H1 (cell line): ENCODE results near the gene ENDOV. TPM values are rescaled to one million over a fixed set of nuclear protein-coding genes. Genes with fewer than 3 reads are reported as not detected.

ENCODE experiments used
- CTCF ChIA-PET: fragments of 300-600 bp; sonication (Branson Sonifier 250); formaldehyde crosslinking; loops from one replicate; lab custom pipeline; 2021; ENCODE audit not compliant: partially characterized antibody; lab: Charles Lee
- POLR2A ChIA-PET: fragments of 300-600 bp; sonication (Branson Sonifier 250); formaldehyde crosslinking; loops from one replicate; lab custom pipeline; 2021; ENCODE audit warnings: inconsistent platforms; ENCODE audit not compliant: partially characterized antibody; lab: Charles Lee
- DNase-seq, 2 experiments: peaks; one replicate each; pipeline versions ENCODE4 v3.0.0 to v3.0.0-alpha.2; 2010 to 2022; ENCODE audit warnings: low spot score in 2 of 2, low read depth in 1 of 2, mixed read lengths in 1 of 2
- FAIRE-seq: peaks from 2 replicates; lab custom pipeline; 2011; peaks lifted over from hg19 to GRCh38; lab: Jason Lieb, UNC
- H2AFZ ChIP-seq: 2 replicates; pipeline ENCODE4 v1.8.1; 2012; ENCODE audit warnings: low read length, inconsistent platforms
- H2AK5ac ChIP-seq: 2 replicates; pipeline ENCODE4 v1.6.1; 2013; ENCODE audit warnings: low read depth, low read length
- H2BK120ac ChIP-seq: replicated peaks from 2 replicates; pipeline ENCODE3; 2013; ENCODE audit warnings: low read depth, low read length, inconsistent platforms
- H2BK12ac ChIP-seq: 2 replicates; pipeline ENCODE4 v1.6.1; 2013; ENCODE audit warnings: low read depth, low read length
- H2BK15ac ChIP-seq: 2 replicates; pipeline ENCODE4 v1.6.1; 2013; ENCODE audit warnings: low read length
- H2BK20ac ChIP-seq: 2 replicates; pipeline ENCODE4 v1.6.1; 2013; ENCODE audit warnings: low read length
- H2BK5ac ChIP-seq: 2 replicates; pipeline ENCODE4 v1.6.1; 2013; ENCODE audit warnings: low read depth, low read length
- H3K14ac ChIP-seq: 2 replicates; pipeline ENCODE4 v1.6.1; 2013; ENCODE audit warnings: inconsistent platforms; ENCODE audit not compliant: insufficient read length
- H3K18ac ChIP-seq: 2 replicates; pipeline ENCODE4 v1.6.1; 2013; ENCODE audit warnings: low read length; ENCODE audit errors: extremely low read depth
- H3K23ac ChIP-seq: 2 replicates; pipeline ENCODE4 v1.6.1; 2013; ENCODE audit warnings: inconsistent platforms; ENCODE audit not compliant: insufficient read length
- H3K23me2 ChIP-seq: 2 replicates; pipeline ENCODE4 v1.6.1; 2013; ENCODE audit warnings: low read depth, low read length
- H3K27ac ChIP-seq: 2 replicates; pipeline ENCODE4 v1.6.1; 2011; ENCODE audit warnings: low read depth, low read length, inconsistent platforms
- H3K27me3 ChIP-seq, 4 experiments: replicated peaks in 1 of 4; 1 replicate in 1 of 4; 2 replicates in 3 of 4; pipeline versions ENCODE4 v1.6.1 to v1.8.1; 2011 to 2013; ENCODE audit warnings: low read length in 3 of 4, mild to moderate bottlenecking in 3 of 4, inconsistent platforms in 2 of 4, mixed read lengths in 2 of 4, moderate library complexity in 1 of 4; ENCODE audit not compliant: control insufficient read depth in 3 of 4, insufficient read depth in 3 of 4; ENCODE audit errors: extremely low read depth in 1 of 4
- H3K36me3 ChIP-seq, 4 experiments: 2 replicates each; pipeline versions ENCODE4 v1.6.1 to v1.8.1; 2011 to 2013; ENCODE audit warnings: mild to moderate bottlenecking in 4 of 4, low read length in 3 of 4, moderate library complexity in 2 of 4, control low read depth in 1 of 4, inconsistent platforms in 1 of 4; ENCODE audit not compliant: insufficient read depth in 4 of 4, control insufficient read depth in 2 of 4
- H3K4ac ChIP-seq: replicated peaks from 2 replicates; pipeline ENCODE3; 2013; ENCODE audit warnings: low read length, low read depth, mixed read lengths, inconsistent platforms; ENCODE audit not compliant: insufficient read length
- H3K4me1 ChIP-seq, 4 experiments: replicated peaks in 1 of 4; 1 replicate in 1 of 4; 2 replicates in 3 of 4; pipeline versions ENCODE4 v1.6.1 to v1.8.1; 2011 to 2013; ENCODE audit warnings: low read length in 3 of 4, inconsistent platforms in 2 of 4, mixed read lengths in 1 of 4; ENCODE audit not compliant: insufficient read depth in 4 of 4, control insufficient read depth in 3 of 4
- H3K4me2 ChIP-seq, 2 experiments: 2 replicates each; pipeline versions ENCODE4 v1.6.1 to v1.8.1; 2011 to 2013; ENCODE audit warnings: low read depth in 2 of 2, low read length in 2 of 2, control low read depth in 1 of 2, inconsistent platforms in 1 of 2, mild to moderate bottlenecking in 1 of 2; ENCODE audit not compliant: insufficient read depth in 1 of 2
- H3K4me3 ChIP-seq, 4 experiments: fragments of 200-600, 300-600 bp in 1 of 4; sonication (generic), shearing (Covaris generic), sonication (Bioruptor Twin) in 1 of 4; 2 replicates each; pipeline versions ENCODE4 v1.5.1 to v1.8.1; 2011 to 2016; ENCODE audit warnings: low read length in 4 of 4, low read depth in 3 of 4, control low read depth in 2 of 4, inconsistent platforms in 2 of 4, mild to moderate bottlenecking in 2 of 4, mixed read lengths in 1 of 4, moderate library complexity in 1 of 4; ENCODE audit not compliant: insufficient read depth in 2 of 4; ENCODE audit errors: extremely low read depth in 1 of 4
- H3K56ac ChIP-seq: replicated peaks from 2 replicates; pipeline ENCODE3; 2013; ENCODE audit warnings: low read depth, mild to moderate bottlenecking, mixed read lengths, low read length, inconsistent platforms; ENCODE audit not compliant: insufficient read length
- H3K79me1 ChIP-seq: 2 replicates; pipeline ENCODE4 v1.6.1; 2013; ENCODE audit warnings: low read depth, low read length, control low read depth
- H3K79me2 ChIP-seq, 2 experiments: 2 replicates each; pipeline versions ENCODE4 v1.6.1 to v1.8.1; 2012 to 2013; ENCODE audit warnings: low read length in 2 of 2, mild to moderate bottlenecking in 2 of 2, inconsistent platforms in 1 of 2; ENCODE audit not compliant: insufficient read depth in 2 of 2, control insufficient read depth in 1 of 2
- H3K9ac ChIP-seq, 4 experiments: replicated peaks in 1 of 4; 1 replicate in 1 of 4; 2 replicates in 3 of 4; pipeline versions ENCODE4 v1.6.1 to v1.8.1; 2011 to 2013; ENCODE audit warnings: low read depth in 3 of 4, low read length in 3 of 4, control low read depth in 2 of 4, mild to moderate bottlenecking in 2 of 4, moderate library complexity in 2 of 4, inconsistent platforms in 1 of 4; ENCODE audit errors: extremely low read depth in 1 of 4
- H3K9me3 ChIP-seq, 2 experiments: 2 replicates each; pipeline versions ENCODE4 v1.6.1 to v1.8.1; 2012 to 2013; ENCODE audit warnings: mild to moderate bottlenecking in 2 of 2, moderate library complexity in 2 of 2, control low read depth in 1 of 2, inconsistent platforms in 1 of 2, low read depth in 1 of 2, low read length in 1 of 2, mixed read lengths in 1 of 2; ENCODE audit not compliant: insufficient read depth in 2 of 2
- H4K20me1 ChIP-seq, 2 experiments: replicated peaks in 1 of 2; 2 replicates each; pipeline versions ENCODE3 to v1.8.1; 2011 to 2013; ENCODE audit warnings: inconsistent platforms in 2 of 2, low read length in 2 of 2, mild to moderate bottlenecking in 1 of 2; ENCODE audit not compliant: insufficient read depth in 2 of 2, control insufficient read depth in 1 of 2
- H4K5ac ChIP-seq: 2 replicates; pipeline ENCODE4 v1.6.1; 2013; ENCODE audit warnings: low read length, low read depth, mixed read lengths, inconsistent platforms; ENCODE audit not compliant: insufficient read length
- H4K8ac ChIP-seq: 2 replicates; pipeline ENCODE4 v1.8.0; 2013; ENCODE audit warnings: mild to moderate bottlenecking, moderate library complexity, low read length, inconsistent platforms; ENCODE audit not compliant: insufficient read depth; ENCODE audit errors: extremely low read depth
- H4K91ac ChIP-seq: replicated peaks from 2 replicates; pipeline ENCODE3; 2013; ENCODE audit warnings: low read length, mixed read lengths, inconsistent platforms; ENCODE audit not compliant: insufficient read length
- POU5F1 ChIP-seq: IDR thresholded peaks from 2 replicates; pipeline ENCODE4 v1.6.1; 2011; ENCODE audit warnings: low read depth, mild to moderate bottlenecking, low read length, moderate library complexity
- SIN3A ChIP-seq, 2 experiments: IDR thresholded peaks in 1 of 2; conservative IDR thresholded peaks in 1 of 2; 2 replicates each; pipeline ENCODE4 v1.6.1; 2011 to 2012; ENCODE audit warnings: low read length in 2 of 2, improper control_type of control experiment in 1 of 2, low read depth in 1 of 2, mild to moderate bottlenecking in 1 of 2
- WGBS, 2 experiments: shearing (Covaris generic) in 1 of 2; methylation state at CpG; one replicate each; pipeline versions ENCODE4 v1.1.6 to v1.1.7; 2013 to 2015; ENCODE audit warnings: low lambda C conversion rate in 2 of 2, mixed read lengths in 2 of 2, inconsistent platforms in 1 of 2, low coverage in 1 of 2, missing lambda C conversion rate in 1 of 2; ENCODE audit not compliant: insufficient replicate concordance in 2 of 2, insufficient coverage in 1 of 2, insufficient read length in 1 of 2; ENCODE audit errors: extremely low coverage in 1 of 2, missing lambda C conversion rate in 1 of 2; 5-methylcytosine and 5-hydroxymethylcytosine counted together
- polyA plus RNA-seq, 7 experiments: library from polyadenylated mRNA; depleted of rRNA in 3 of 7; stranded (reverse) in 5 of 7; unstranded in 2 of 7; fragments of >200 nt in 5 of 7; fragments of 200-250 nt in 2 of 7; gene quantifications; 1 replicate in 5 of 7; 2 replicates in 1 of 7; 4 replicates in 1 of 7; pipeline versions ENCODE4 v1.2.1 to v1.2.3, GENCODE V29; 2011 to 2013; ENCODE audit warnings: missing spikeins in 2 of 7, mixed read lengths in 2 of 7
- total RNA-seq: library from RNA; stranded (reverse); fragmentation: NEBNext Ultra II Directional; extraction: Animal tissue kit (Norgen Biotek cat#: 25700); gene quantifications from 2 replicates; pipeline ENCODE4 v1.2.1, GENCODE V29; 2021

ENDOV gene
- total and polyA plus RNA-seq, 2 of the 8 experiments (the other 6 are each of a cell fraction or from before 2014, with no cell fraction given) = 10.6 to 13.3 TPM

- Histone ChIP-seq H3K4me1 (peaks cover 0 to 3% (median under 1%) of the 10 kb centered on the region in 4 experiments; a peak in 1 of 7 replicates), H3K79me2 (no peaks in the 10 kb centered on the region), H3K36me3 (no peaks in the 10 kb centered on the region), H4K20me1 (no peaks in the 10 kb centered on the region), H3K79me1 (no peaks in the 10 kb centered on the region), H2BK5ac (no peak overlapping the region), H3K18ac (no peak overlapping the region), H3K14ac (no peak overlapping the region), H3K27ac (no peak overlapping the region), H2BK120ac (no peak overlapping the region), H2AK5ac (no peak overlapping the region), H3K4me2 (no peak overlapping the region), H2AFZ (no peak overlapping the region), H3K4me3 (no peak overlapping the region), H2BK12ac (no peak overlapping the region), H3K23ac (no peak overlapping the region), H4K5ac (no peak overlapping the region), H3K9me3 (no peaks in the 10 kb centered on the region), H2BK15ac (no peak overlapping the region), H3K4ac (no peak overlapping the region), H3K27me3 (peaks cover 0 to 13% (median 9%) of the 10 kb centered on the region in 4 experiments; a peak in 5 of 7 replicates), H4K8ac (no peak overlapping the region), H3K23me2 (peaks cover 5% of the 10 kb centered on the region), H4K91ac (no peak overlapping the region), H3K56ac (no peak overlapping the region), H2BK20ac (no peak overlapping the region), H3K9ac (no peak overlapping the region)
- 93% methylated on average over 11 of the region's 11 CpGs; no CpG with 5 or more reads in 1 of the 2 experiments for WGBS, 2 experiments
- DNase-seq (no peak), FAIRE-seq (no peak)
- POLR2A ChIA-PET = no interaction called here
- no peak for TF ChIP-seq SIN3A (conservative IDR thresholded peaks at IDR 0.05 in 1 of 2, IDR thresholded peaks at IDR 0.05 in 1 of 2; ENCODE audit: low read depth in 1 of 2, low read length in 2 of 2)
- no peak for TF ChIP-seq POU5F1
- CTCF ChIA-PET = interaction anchor here (1.1 to 1.8 kb wide), 2 partner anchors 9 to 14 kb away, joined by 4 to 9 read pairs; no protein-coding TSS in a partner anchor
Measured at GRCh38 chr17:80459234-80459633, 44.3 kb downstream of the ENDOV start.
